Stimulated activated naive CD8-positive, alpha-beta T cell treated with anti-CD3 and anti-CD28 coated beads, Interleukin-15, Interleukin-2, amounts not matched to agents 100 U/mL and 50 U/mL, for 24 hours (primary cell): ENCODE data around the gene GDF15.
A peak's percentile ranks its signal among the peaks of the same experiment; 100 is the strongest.
"Not testable (repeated sequence)": the region's sequence is repeated elsewhere in the genome, so short reads cannot be mapped to it uniquely, and the experiment has no call there.

Experiments used
- ATAC-seq: fragments of 150-1000 bp; cut with Tn5 transposase; one replicate; pipeline ENCODE4 v1.10.0; 2021
- DNase-seq: peaks from one replicate; pipeline ENCODE4 v3.0.0; 2021

The GDF15 gene

GRCh38 chr19:18364277-18364825, 21.6 kb upstream of the GDF15 start:
- ATAC-seq, DNase-seq: not testable (repeated sequence)

DNA sequence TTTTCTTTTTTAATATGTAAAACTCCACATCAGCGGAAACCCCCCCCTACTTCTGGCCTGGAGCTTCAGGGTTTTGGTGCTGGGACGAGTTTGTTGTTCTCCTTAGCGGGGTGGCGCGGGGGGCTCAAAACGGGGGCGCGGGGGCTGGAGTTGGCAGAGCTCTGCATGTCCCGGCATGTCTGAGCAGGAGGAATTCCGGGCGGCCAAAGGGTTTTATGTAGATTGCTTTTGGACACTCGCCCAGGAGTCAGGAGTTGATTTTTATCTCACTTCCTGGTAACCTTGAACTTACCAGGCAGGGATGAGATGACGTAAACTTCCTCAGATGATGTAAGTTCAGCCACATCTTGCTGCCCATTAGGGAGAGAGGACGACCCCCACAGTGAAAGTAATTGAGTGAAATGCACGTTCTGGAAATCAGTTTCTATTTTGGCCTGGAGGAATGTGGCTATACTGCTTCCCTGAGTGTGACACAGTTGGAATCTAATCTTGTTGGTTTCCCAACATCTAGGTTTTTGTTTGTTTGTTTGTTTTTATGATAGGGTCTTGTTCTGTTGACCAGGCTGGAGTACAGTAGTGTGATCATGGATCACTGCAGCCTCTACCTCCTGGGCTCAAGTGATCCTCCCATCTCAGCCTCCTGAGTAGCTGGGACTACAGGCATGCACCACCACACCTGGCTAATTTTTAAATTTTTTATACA, 21.0 kb upstream of the GDF15 start:
- ATAC-seq, result no peak
- DNase-seq, result no peak

- DNase-seq, result no peak
- no peak for ATAC-seq
Observed at GRCh38 chr19:18366021-18366435, 19.9 kb upstream of the GDF15 start.

- ATAC-seq (no peak), DNase-seq (no peak)
Observed at GRCh38 chr19:18368504-18369222, 17.3 kb upstream of the GDF15 start.

GRCh38 chr19:18373407-18373891, 12.5 kb upstream of the GDF15 start:
- DNase-seq (no peak), ATAC-seq (no peak)

DNA sequence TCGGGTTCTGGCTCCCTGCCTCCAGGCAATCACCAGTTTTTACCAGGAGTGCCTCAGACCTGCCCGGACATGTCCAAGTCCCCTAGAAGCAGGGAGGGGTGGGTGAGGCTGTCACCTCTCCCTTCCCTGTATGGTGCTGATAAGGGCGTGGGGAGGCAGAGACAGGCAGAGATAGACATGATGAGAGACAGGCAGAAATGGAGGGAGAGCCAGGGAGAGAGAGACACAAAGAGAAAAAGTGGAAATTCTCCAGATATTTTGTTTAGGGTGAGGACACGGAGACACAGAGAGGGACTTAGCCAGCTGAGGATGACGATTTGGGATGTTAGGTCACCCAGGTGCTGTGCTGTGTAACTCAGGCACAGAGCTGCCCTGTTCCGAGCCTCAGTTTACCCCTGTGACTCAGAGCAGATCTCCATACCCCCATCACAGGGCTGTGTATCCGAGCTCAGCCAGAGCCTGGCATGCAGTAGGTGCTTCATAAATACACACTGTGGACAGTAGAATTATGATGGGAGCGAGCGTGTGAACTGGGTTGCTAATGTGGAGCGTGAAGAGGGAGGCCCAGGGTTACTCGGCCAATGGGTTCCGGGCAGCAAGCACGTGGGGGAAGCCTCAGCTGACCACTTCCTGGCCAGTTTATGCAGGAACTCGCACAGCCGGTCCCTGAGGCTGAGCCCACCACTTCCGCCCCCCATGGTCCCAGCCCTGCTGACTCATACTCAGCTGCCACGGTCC, 11.9 kb upstream of the GDF15 start:
- ATAC-seq (peak; percentile 87), DNase-seq (peak; percentile 79)

DNA sequence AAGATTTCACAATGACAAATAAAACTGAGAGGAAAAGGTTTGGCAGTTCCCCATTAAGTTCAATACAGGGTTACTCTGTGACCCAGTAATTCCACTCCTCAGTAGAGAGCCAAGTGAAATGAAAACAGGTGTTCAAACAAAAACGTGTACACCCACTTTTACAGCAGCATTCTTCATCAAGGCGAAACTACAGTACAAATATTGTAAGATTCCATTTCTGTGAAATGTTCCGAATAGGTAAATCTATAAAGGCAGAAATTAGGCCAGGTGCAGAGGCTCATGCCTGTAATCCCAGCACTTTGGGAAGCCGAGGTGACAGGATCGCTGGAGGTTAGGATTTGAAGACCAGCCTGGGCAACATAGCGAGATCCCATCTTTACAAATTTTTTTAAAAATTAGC, 8.9 kb upstream of the GDF15 start:
- ATAC-seq, result no peak

GRCh38 chr19:18379803-18380747, 5.9 kb upstream of the GDF15 start:
- DNase-seq, result no peak
- no peak for ATAC-seq

More for the DNA sequence above, 8.9 kb upstream of the GDF15 start:
- no peak for DNase-seq

GRCh38 chr19:18380843-18381242, 5.1 kb upstream of the GDF15 start:
- ATAC-seq (no peak), DNase-seq (no peak)

- ATAC-seq, DNase-seq: not testable (repeated sequence)
Observed at GRCh38 chr19:18383622-18384021, 2.3 kb upstream of the GDF15 start.

DNA sequence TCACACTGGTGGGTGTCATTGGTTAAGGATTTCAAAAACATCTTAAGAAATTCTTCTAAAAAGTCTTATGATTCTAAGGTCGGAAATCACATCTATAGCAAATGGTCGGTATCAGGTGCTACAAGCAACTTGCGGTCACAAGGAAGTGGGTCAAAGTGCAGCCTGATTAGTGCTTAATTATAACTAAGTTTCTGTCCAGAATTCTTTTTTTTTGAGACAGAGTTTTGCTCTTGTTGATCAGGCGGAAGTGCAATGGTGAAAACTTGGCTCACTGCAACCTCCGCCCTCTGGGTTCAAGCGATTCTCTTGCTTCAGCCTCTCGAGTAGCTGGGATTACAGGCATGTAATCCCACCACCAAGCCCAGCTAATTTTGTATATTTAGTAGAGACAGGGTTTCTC, 1.2 kb upstream of the GDF15 start:
- ATAC-seq (no peak), DNase-seq (no peak)

- no peak for ATAC-seq
- no peak for DNase-seq
Observed at GRCh38 chr19:18385359-18385674, 641 bp upstream of the GDF15 start.

- DNase-seq, result no peak
- no peak for ATAC-seq
Observed at GRCh38 chr19:18386543-18387271, 749 bp downstream of the GDF15 start.

- DNase-seq, result peak; percentile 87
- peak; percentile 84 for ATAC-seq
Observed at GRCh38 chr19:18388100-18388959, 2.4 kb downstream of the GDF15 start.

- ATAC-seq (no peak), DNase-seq (no peak)
Observed at GRCh38 chr19:18388960-18389725, 3.2 kb downstream of the GDF15 start.

- ATAC-seq, result no peak
Observed at GRCh38 chr19:18389726-18390064, 3.7 kb downstream of the GDF15 start.

DNA sequence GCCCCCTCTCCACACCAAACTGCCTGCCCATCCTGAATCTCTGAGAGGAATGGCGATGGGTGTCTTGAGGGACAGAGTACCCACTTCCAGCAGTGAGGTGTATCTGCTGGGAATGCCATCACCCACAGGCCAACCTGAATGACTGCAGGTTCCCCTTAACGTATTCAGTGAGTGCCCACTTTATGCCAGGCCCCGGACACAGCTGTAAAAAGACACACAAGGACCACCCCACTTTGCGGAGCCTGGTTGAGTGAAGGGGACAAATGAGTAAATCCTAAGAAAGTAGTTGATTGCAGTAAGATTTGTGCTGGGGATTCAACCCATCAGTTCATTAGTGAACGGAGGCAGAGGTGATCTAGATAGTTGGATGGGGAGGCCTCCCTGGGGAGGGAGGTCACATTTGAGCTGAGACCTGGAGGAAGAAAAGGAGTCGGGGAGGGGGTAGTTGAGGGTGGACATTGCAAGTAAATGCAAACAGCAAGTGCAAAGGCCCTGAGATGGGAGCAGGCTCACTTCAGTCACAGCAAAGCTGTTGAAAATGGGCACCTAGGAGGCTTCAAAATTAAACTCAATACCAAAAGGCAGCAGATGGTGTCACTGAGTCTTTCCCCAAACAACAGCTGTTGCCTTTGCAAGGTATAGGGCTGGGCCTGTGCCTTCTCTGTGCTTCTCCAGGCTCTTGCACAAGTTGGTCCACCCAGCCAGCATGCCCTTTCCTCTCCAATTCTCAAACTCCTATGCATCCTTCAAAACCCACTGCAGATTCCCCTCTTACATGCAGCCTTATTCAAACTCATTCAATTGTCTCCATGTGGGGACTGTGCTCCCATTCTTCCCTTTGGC, 4.3 kb downstream of the GDF15 start:
- ATAC-seq, result no peak
- no peak for DNase-seq

More at GRCh38 chr19:18389726-18390064, 3.7 kb downstream of the GDF15 start:
- DNase-seq, result no peak

DNA sequence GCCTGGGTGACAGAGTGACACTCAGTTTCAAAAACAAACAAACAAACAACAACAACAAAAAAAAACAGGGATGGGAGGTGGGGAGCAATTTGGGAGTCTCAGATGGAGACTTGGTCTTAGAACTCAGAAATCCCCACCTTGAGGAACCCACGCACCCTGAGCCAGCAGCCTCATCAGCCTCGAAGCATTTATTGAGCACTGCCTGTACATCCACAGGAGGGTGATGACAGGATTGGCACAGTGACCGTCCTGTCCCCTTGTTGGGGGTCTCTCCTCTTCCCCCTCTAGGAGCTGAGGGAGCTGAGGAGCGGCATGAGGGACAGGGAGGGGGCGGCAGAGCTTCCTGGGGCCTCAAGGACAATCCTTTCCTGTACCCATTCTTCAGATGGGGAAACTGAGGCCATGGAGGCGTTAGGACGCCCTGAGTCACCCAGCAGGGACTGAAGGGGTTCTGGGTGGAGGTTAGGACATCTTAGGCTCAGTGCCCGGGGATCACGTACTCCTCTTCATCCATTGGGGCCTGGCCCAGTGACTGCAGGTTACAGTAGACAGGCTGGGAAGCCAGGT, 5.6 kb downstream of the GDF15 start:
- DNase-seq (no peak), ATAC-seq (no peak)
